BE2C (cell line): ENCODE measurements around the gene HLA-F.

Experiments
- DNase-seq: peaks from one replicate; pipeline ENCODE4 v3.0.0-alpha.2; 2020
- H3K27me3 ChIP-seq: fragments of 250-450 bp; sonication (Bioruptor Pico); 2 replicates; pipeline ENCODE4 v1.5.1; 2020; ENCODE audit warnings: mild to moderate bottlenecking
- H3K36me3 ChIP-seq: fragments of 250-450 bp; sonication (Bioruptor Pico); 2 replicates; pipeline ENCODE4 v1.5.1; 2020; ENCODE audit warnings: mild to moderate bottlenecking
- H3K4me1 ChIP-seq: fragments of 250-450 bp; sonication (Bioruptor Pico); 2 replicates; pipeline ENCODE4 v1.5.1; 2020
- H3K4me3 ChIP-seq: 2 replicates; pipeline ENCODE4 v1.5.1; 2011; ENCODE audit warnings: low read depth, low read length
- H3K9me3 ChIP-seq: fragments of 250-450 bp; sonication (Bioruptor Pico); 2 replicates; pipeline ENCODE4 v1.5.1; 2020
- CTCF ChIP-seq: IDR thresholded peaks from 2 replicates; pipeline ENCODE4 v1.5.1; 2012; ENCODE audit warnings: mild to moderate bottlenecking, low read depth, low read length

Gene HLA-F

GRCh38 chr6:29737707-29738630 lies 14.7 kb downstream of the HLA-F start:
- Histone ChIP-seq H3K27me3 (peaks cover 15% of the 10 kb centered on the region), H3K4me1 (no peaks in the 10 kb centered on the region), H3K36me3 (no peaks in the 10 kb centered on the region), H3K9me3 (no peaks in the 10 kb centered on the region), H3K4me3 (no peak overlapping the region)
- peak; percentile 66 for DNase-seq
- TF ChIP-seq CTCF = peak; percentile 82

GRCh38 chr6:29739136-29739881 lies 16.1 kb downstream of the HLA-F start:
- no peak for TF ChIP-seq CTCF
- Histone ChIP-seq H3K4me1 (no peaks in the 10 kb centered on the region), H3K9me3 (no peaks in the 10 kb centered on the region), H3K36me3 (no peaks in the 10 kb centered on the region), H3K27me3 (peaks cover 9% of the 10 kb centered on the region; the same call in 1 of the 2 replicates), H3K4me3 (no peak overlapping the region)
- no peak for DNase-seq

GRCh38 chr6:29739882-29740261 lies 16.6 kb downstream of the HLA-F start:
- no peaks in the 10 kb centered on the region for H3K4me1 ChIP-seq
- DNase-seq = no peak
- peaks cover 4% of the 10 kb centered on the region; the same call in 1 of the 2 replicates for H3K27me3 ChIP-seq
- no peaks in the 10 kb centered on the region for H3K36me3 ChIP-seq
- H3K4me3 ChIP-seq = no peak overlapping the region
- no peaks in the 10 kb centered on the region for H3K9me3 ChIP-seq
- TF ChIP-seq CTCF = no peak

GRCh38 chr6:29741592-29741991 lies 18.4 kb downstream of the HLA-F start:
- Histone ChIP-seq H3K36me3 (no peaks in the 10 kb centered on the region), H3K27me3 (peaks cover 4% of the 10 kb centered on the region; the same call in 1 of the 2 replicates), H3K4me3 (no peak overlapping the region), H3K4me1 (no peaks in the 10 kb centered on the region), H3K9me3 (no peaks in the 10 kb centered on the region)
- no peak for DNase-seq
- TF ChIP-seq CTCF = no peak

- Histone ChIP-seq H3K27me3 (peaks cover 4% of the 10 kb centered on the region; the same call in 1 of the 2 replicates), H3K4me1 (no peaks in the 10 kb centered on the region), H3K36me3 (no peaks in the 10 kb centered on the region), H3K4me3 (no peak overlapping the region), H3K9me3 (no peaks in the 10 kb centered on the region)
- TF ChIP-seq CTCF = no peak
- DNase-seq = no peak
Measured at GRCh38 chr6:29742127-29742526, 18.9 kb downstream of the HLA-F start.
